Nephron progenitor cell (in vitro differentiated cells): ENCODE results near the gene MECR.

Source experiments
- DNase-seq: peaks from one replicate; pipeline ENCODE4 v3.0.0; 2021
- H3K27ac Mint-ChIP-seq: 2 replicates; pipeline ENCODE4 v1.8.0; 2021; ENCODE audit warnings: mild to moderate bottlenecking, moderate library complexity, mixed read lengths
- H3K27me3 Mint-ChIP-seq: 2 replicates; pipeline ENCODE4 v1.8.0; 2021; ENCODE audit warnings: mild to moderate bottlenecking, low read depth, mixed read lengths; ENCODE audit not compliant: poor library complexity
- H3K36me3 Mint-ChIP-seq: 2 replicates; pipeline ENCODE4 v1.8.0; 2021; ENCODE audit warnings: low read depth, mixed read lengths
- H3K4me1 Mint-ChIP-seq: 2 replicates; pipeline ENCODE4 v1.8.0; 2021; ENCODE audit warnings: mixed read lengths
- H3K4me3 Mint-ChIP-seq: 2 replicates; pipeline ENCODE4 v1.8.0; 2021; ENCODE audit warnings: mild to moderate bottlenecking, moderate library complexity, mixed read lengths
- H3K9me3 Mint-ChIP-seq: 2 replicates; pipeline ENCODE4 v1.8.0; 2021; ENCODE audit warnings: mild to moderate bottlenecking, moderate library complexity, mixed read lengths
- CTCF ChIP-seq: fragments of 200-600 bp; sonication (generic); IDR thresholded peaks from 2 replicates; pipeline ENCODE4 v1.5.0; 2021; ENCODE audit warnings: antibody characterized with exemption

MECR gene

GRCh38 chr1:29272147-29272907, 41.6 kb upstream of the MECR start:
- Mint-ChIP-seq H3K4me1 (peaks cover 50% of the 10 kb centered on the region), H3K36me3 (peaks cover 32% of the 10 kb centered on the region)
- TF ChIP-seq CTCF: no peak

GRCh38 chr1:29271724-29272123, 41.0 kb upstream of the MECR start:
- Mint-ChIP-seq H3K9me3 (peaks cover 8% of the 10 kb centered on the region), H3K27me3 (peaks cover 11% of the 10 kb centered on the region), H3K4me1 (peaks cover 56% of the 10 kb centered on the region), H3K36me3 (peaks cover 26% of the 10 kb centered on the region), H3K27ac (peak overlapping the region; percentile 84), H3K4me3 (peak overlapping the region; percentile 44)
- DNase-seq: peak; percentile 67
- no peak for TF ChIP-seq CTCF

More at GRCh38 chr1:29272147-29272907, 41.6 kb upstream of the MECR start:
- no peak for DNase-seq
- H3K4me3 Mint-ChIP-seq: no peak overlapping the region
- H3K27me3 Mint-ChIP-seq: peaks cover 11% of the 10 kb centered on the region
- no peak overlapping the region for H3K27ac Mint-ChIP-seq
- peaks cover 11% of the 10 kb centered on the region for H3K9me3 Mint-ChIP-seq

- peaks cover 11% of the 10 kb centered on the region for H3K27me3 Mint-ChIP-seq
- peak overlapping the region; percentile 84 for H3K27ac Mint-ChIP-seq
- peaks cover 6% of the 10 kb centered on the region for H3K9me3 Mint-ChIP-seq
- peak overlapping the region; percentile 44 for H3K4me3 Mint-ChIP-seq
- H3K36me3 Mint-ChIP-seq: peaks cover 19% of the 10 kb centered on the region
- H3K4me1 Mint-ChIP-seq: peaks cover 63% of the 10 kb centered on the region
- DNase-seq: no peak
- no peak for TF ChIP-seq CTCF
Measured at GRCh38 chr1:29270929-29271521, 40.3 kb upstream of the MECR start.

- Mint-ChIP-seq H3K36me3 (peaks cover 18% of the 10 kb centered on the region), H3K27me3 (peaks cover 11% of the 10 kb centered on the region), H3K4me1 (peaks cover 68% of the 10 kb centered on the region), H3K27ac (no peak overlapping the region), H3K4me3 (no peak overlapping the region), H3K9me3 (peaks cover 16% of the 10 kb centered on the region)
- no peak for DNase-seq
- no peak for TF ChIP-seq CTCF
Measured at GRCh38 chr1:29269382-29269781, 38.6 kb upstream of the MECR start.

GRCh38 chr1:29267321-29268070, 36.8 kb upstream of the MECR start:
- peak overlapping the region; percentile 55 for H3K4me3 Mint-ChIP-seq
- peak overlapping the region; percentile 95 for H3K27ac Mint-ChIP-seq
- no peak for TF ChIP-seq CTCF

More at GRCh38 chr1:29267321-29268070, 36.8 kb upstream of the MECR start:
- Mint-ChIP-seq H3K4me1 (peaks cover 66% of the 10 kb centered on the region), H3K9me3 (peaks cover 26% of the 10 kb centered on the region), H3K27me3 (peaks cover 14% of the 10 kb centered on the region), H3K36me3 (peaks cover 30% of the 10 kb centered on the region)
- DNase-seq: peak; percentile 33
